HG03108 (cell line): Measurements from ENCODE around the gene ATP6V0A1.
"Not testable (repeated sequence)": the region's sequence is repeated elsewhere in the genome, so short reads cannot be mapped to it uniquely, and the experiment has no call there.

Source experiments
- ATAC-seq: cut with Tn5 transposase; IDR thresholded peaks from one replicate; pipeline ENCODE4 v1.9.1; 2021; ENCODE audit warnings: moderate library complexity; ENCODE audit not compliant: unreplicated experiment

Gene ATP6V0A1

GRCh38 chr17:42537156-42537805, 78.6 kb downstream of the ATP6V0A1 start:
- ATAC-seq, result no peak

DNA sequence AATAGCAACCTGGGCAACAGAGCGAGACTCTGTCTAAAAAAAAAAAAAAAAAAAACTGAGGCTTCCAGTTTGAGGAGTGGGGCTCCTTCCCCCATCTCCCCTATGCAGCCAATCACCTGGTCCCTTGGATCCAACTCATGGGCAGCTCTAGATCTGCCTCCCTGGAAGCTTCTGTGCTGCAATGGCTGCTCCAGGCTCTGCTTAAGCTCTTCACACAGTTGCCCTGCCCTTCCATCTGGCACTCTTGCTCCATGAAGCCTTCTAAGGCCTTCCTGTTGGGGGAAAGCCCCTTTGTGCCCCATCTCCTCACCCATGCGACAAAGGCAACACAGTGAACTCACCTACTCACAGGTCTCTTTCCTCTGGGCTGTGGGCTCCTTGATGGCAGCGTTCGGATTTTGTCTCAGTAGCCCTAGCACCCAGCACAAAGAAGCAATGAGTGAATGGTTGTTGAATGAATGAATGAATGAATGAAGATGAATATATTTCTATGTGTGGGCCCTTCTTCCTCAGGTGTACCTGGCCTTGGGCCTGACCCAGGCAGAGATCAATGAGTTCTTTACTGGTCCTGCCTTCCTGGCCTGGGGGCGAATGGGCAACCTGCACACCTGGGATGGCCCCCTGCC, 79.3 kb downstream of the ATP6V0A1 start:
- ATAC-seq, result no peak

- no peak for ATAC-seq
These were observed 79.8 kb downstream of the ATP6V0A1 start for GRCh38 chr17:42538482-42538881.

- ATAC-seq, result not testable (repeated sequence)
These were observed 81.9 kb downstream of the ATP6V0A1 start for GRCh38 chr17:42540558-42540957.

DNA sequence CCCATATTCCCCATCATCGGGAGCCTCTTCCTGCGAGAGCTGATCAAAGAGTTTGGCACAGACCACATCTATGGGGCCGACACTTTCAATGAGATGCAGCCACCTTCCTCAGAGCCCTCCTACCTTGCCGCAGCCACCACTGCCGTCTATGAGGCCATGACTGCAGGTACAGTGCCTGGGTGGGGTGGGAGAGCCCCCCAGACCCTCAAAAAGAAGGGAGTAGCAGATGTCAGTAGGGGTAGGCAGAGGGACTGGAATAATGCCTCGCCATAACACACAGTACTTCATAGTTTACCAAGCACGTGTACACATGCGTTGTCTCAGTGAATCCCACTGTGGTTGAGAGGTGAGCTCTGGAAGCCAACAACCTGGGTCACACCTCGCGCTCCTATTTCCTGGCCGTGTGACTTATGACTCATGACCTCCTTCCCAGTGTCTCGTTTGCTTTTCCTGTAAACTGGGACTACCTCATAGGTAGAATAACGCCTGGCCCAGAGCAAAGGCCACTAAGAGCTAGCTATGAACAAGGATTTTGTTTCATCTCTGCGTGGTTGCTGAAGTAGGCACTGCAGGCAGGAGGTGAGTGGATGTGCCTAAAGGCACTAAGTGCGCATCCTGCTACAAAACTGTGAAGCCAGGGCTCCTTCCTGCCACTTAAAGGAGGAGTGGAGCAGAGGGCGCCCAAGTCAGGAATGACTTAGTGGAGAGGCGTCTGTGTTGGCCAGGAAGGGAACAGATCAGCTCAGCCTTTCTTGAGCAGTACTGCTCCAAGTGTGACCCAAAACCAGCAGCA, 82.6 kb downstream of the ATP6V0A1 start:
- ATAC-seq, result no peak

- no peak for ATAC-seq
These were observed 84.8 kb downstream of the ATP6V0A1 start for GRCh38 chr17:42543190-42544079.

GRCh38 chr17:42544874-42545283, 86.2 kb downstream of the ATP6V0A1 start:
- ATAC-seq, result no peak

DNA sequence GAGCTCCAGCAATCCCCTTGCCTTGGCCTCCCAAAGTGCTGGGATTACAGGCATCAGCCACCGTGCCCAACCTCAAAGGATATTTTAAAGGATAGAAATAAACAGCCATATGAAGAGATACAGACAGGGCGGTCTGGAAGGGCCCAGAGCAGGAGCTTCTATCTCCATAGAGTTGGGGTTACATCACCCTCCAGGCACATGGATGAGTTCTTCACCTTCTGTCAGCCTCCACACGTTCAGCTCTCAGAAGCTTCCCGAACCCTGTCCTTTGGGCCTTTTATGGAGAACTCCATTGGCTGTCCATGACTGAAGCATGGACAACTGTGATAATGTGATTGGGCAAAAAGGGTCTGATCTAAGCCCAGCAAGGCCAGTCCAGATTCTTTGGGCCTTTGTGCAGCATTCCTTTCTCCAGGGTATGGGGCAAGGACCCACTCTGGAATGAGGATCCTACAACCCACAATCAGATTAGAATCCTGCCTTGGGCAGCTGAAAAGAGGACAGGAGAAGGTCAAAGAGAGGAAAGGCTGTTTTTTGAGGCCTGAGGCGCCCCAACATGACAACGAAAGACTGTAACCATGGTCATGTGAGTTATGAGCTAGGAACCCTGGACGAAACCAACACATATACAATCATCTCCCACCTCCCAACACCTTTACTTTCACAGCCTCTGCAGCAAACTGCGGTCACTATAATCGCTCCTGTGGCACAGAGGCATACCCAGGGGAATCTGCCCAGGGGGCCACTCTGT, 87.3 kb downstream of the ATP6V0A1 start:
- ATAC-seq, result not testable (repeated sequence)

- no peak for ATAC-seq
These were observed 88.4 kb downstream of the ATP6V0A1 start for GRCh38 chr17:42547001-42547461.

DNA sequence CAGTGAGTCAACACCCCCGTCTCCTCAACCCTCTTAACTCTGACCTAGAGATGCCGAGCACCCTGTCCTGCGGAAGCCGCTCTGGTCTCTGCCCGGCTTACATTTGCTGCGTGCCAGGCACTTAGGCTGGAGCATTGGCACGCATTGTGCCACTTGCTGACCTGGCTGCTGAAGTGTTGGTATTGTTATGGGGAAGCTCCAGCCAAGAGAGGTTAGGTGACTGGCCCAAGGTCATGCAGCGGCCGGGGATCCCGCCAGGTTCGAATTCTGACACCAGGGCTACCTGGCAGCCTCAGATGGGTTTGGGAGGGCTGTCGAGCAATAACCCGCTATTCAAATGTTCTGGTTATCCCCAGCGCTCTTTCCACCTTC, 89.0 kb downstream of the ATP6V0A1 start:
- no peak for ATAC-seq

DNA sequence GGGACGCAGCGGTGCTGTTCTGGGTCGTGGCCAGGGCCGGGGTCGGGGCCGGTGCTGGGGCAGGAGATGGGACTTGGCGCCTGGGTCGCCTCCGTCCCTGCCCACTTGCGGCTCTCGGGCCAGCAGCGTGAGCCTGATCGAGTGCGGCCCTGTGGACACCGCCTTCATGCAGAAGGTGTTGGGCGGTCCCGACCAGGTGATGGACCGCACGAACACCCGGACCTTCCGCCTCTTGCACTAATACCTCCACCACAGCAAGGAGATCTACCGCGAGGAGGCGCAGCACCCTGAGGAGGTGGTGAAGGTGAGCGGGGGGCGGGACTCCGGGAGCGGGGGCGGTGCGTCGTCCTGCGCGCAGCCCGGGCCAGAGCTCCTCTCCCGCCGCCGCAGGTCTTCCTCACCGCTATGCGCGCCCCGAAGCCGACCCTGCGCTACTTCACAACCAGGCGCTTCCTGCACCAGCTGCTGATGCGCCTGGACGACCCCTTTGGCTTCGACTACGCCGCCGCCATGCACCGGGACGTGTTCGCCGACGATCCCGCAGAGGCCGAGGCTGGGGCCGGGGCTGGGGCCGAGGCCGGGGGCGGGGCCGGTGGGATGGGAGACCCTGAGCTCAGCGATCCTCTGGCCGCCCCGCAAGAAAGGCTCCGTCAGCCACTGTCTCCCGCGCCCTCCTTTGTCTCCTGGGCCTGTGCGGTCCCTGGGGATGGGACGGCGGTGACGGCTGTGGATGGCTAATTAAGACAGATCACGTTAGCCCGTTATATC, 89.6 kb downstream of the ATP6V0A1 start:
- ATAC-seq, result peak; percentile 59

DNA sequence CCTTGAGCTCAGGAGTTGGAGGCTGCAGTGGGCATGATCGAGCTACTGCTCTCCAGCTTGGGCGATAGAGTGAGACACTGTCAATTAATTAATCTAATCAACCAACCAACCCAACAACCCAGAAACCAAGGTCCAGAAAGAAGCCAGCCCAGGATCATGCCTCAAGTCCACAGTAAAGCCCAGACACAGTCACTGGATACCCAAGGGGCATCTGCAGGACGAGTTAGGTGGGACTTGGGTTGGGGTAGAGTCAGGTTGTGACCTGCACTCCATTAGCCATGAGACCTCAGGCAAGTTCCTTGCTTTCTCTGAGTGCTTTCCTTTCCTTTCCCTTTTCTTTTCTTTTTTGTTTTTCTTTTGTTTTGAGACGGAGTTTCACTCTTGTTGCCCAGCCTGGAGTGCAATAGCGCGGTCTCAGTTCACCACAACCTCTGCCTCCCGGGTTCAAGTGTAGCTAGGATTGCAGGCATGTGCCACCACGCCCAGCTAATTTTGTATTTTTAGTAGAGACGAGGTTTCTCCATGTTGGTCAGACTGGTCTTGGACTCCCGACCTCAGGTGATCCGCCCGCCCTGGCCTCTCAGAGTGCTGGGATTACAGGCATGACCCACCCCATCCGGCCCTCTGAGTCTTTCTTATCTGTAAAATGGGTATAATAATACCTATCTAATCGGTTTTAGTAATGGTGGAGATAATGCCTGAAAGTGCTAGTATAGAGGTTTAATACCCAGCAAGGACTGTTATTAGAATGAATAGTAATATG, 90.5 kb downstream of the ATP6V0A1 start:
- ATAC-seq, result no peak

DNA sequence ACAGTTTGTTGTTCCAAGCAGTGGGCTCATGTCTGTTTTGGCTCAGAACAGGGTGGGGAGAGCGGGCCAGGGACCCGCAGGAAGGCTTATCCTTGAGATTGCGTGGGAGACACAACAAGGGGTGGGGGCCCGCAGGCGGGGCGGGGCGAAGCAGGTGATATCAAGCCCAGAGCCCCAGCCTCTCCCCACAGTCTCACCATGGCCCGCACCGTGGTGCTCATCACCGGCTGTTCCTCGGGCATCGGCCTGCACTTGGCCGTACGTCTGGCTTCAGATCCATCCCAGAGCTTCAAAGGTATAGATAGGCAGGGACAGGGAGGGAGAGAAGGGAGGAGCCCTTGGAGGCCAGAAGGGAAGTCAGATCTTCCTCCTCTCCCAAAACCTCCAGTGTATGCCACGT, 94.1 kb downstream of the ATP6V0A1 start, which contains the start of gene HSD17B1:
TSS of gene HSD17B1 (plus strand) at position 188 of the 400 bp plus-strand sequence. CDS start at position 199, 11 bp downstream.
- not testable (repeated sequence) for ATAC-seq

DNA sequence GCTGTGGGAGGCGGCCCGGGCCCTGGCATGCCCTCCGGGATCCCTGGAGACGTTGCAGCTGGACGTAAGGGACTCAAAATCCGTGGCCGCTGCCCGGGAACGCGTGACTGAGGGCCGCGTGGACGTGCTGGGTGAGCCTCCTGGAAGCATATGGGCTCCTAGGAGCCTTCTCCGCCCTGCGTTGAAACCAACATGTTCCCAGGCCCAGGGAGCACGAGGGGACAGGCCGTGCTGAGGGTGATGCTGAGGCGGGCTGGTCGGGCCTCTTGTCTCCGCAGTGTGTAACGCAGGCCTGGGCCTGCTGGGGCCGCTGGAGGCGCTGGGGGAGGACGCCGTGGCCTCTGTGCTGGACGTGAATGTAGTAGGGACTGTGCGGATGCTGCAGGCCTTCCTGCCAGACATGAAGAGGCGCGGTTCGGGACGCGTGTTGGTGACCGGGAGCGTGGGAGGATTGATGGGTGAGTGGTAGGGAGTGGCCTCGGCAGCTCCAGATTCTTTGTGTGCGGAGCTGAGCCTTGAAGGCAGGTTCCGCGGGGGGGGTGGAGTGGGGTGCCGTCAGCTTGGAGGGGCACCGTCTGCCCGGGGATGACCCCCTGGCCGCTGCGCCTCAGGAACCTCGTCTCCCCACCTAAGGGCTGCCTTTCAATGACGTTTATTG, 94.6 kb downstream of the ATP6V0A1 start:
- no peak for ATAC-seq

GRCh38 chr17:42553866-42554249, 95.2 kb downstream of the ATP6V0A1 start:
- no peak for ATAC-seq

- peak; percentile 77 for ATAC-seq
These were observed 95.8 kb downstream of the ATP6V0A1 start for GRCh38 chr17:42554250-42555121.

DNA sequence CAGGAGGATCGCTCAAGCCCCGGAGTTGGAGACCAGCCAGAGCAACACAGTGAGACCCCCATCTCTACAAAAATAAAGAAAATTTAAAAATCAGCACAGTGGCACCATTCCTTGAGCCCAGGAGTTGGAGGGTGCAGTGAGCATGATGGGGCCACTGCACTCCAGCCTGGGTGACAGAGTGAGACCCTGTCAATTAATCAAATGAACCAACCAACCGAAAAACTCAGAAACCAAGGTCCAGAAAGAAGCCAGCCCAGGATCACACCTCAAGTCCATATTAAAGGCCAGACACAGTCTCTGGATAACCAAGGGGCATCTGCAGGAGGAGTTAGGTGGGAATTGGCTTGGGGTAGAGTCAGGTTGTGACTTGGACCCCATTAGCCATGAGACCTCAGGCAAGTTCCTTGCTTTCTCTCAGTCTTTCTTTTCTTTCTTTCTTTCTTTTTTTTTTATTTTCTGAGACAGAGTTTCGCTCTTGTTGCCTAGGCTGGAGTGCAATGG, 96.5 kb downstream of the ATP6V0A1 start:
- ATAC-seq, result no peak
